Glutamatergic neuron (in vitro differentiated cells): ENCODE data around the gene SUMO3. TPM values are rescaled to one million over a fixed set of nuclear protein-coding genes. Genes with fewer than 3 reads are reported as not detected.

ENCODE experiments used
- DNase-seq: peaks from one replicate; pipeline ENCODE4 v3.0.0; 2022
- H3K27ac Mint-ChIP-seq: one replicate; pipeline ENCODE4 v1.8.0; 2020; ENCODE audit warnings: mild to moderate bottlenecking, mixed read lengths, inconsistent platforms; ENCODE audit not compliant: unreplicated experiment
- H3K27me3 Mint-ChIP-seq: one replicate; pipeline ENCODE4 v1.8.0; 2020; ENCODE audit warnings: mild to moderate bottlenecking, moderate library complexity, mixed read lengths, inconsistent platforms; ENCODE audit not compliant: unreplicated experiment
- H3K36me3 Mint-ChIP-seq: one replicate; pipeline ENCODE4 v1.8.0; 2020; ENCODE audit warnings: mild to moderate bottlenecking, mixed read lengths, inconsistent platforms; ENCODE audit not compliant: unreplicated experiment
- H3K4me1 Mint-ChIP-seq: one replicate; pipeline ENCODE4 v1.8.0; 2020; ENCODE audit warnings: mild to moderate bottlenecking, low read depth, mixed read lengths, inconsistent platforms; ENCODE audit not compliant: unreplicated experiment
- H3K4me3 Mint-ChIP-seq: one replicate; pipeline ENCODE4 v1.8.0; 2020; ENCODE audit warnings: mild to moderate bottlenecking, mixed read lengths, inconsistent platforms; ENCODE audit not compliant: unreplicated experiment
- H3K9me3 Mint-ChIP-seq: one replicate; pipeline ENCODE4 v1.8.0; 2020; ENCODE audit warnings: mild to moderate bottlenecking, moderate library complexity, mixed read lengths, inconsistent platforms; ENCODE audit not compliant: unreplicated experiment
- total RNA-seq: library from RNA; stranded (reverse); fragmentation: NEBNext Ultra II Directional; extraction: Animal tissue kit (Norgen Biotek cat#: 25700); gene quantifications from one replicate; pipeline ENCODE4 v1.2.1, GENCODE V29; 2021; ENCODE audit not compliant: unreplicated experiment
- TF ChIP-seq, protein P1 (sequence below): fragments of 200-600 bp; sonication (generic); IDR thresholded peaks from one replicate; pipeline ENCODE4 v1.5.0; 2021; ENCODE audit not compliant: partially characterized antibody, unreplicated experiment

Gene SUMO3
- total RNA-seq, 1 donor from 2014 or later, result 63.5 TPM

DNA sequence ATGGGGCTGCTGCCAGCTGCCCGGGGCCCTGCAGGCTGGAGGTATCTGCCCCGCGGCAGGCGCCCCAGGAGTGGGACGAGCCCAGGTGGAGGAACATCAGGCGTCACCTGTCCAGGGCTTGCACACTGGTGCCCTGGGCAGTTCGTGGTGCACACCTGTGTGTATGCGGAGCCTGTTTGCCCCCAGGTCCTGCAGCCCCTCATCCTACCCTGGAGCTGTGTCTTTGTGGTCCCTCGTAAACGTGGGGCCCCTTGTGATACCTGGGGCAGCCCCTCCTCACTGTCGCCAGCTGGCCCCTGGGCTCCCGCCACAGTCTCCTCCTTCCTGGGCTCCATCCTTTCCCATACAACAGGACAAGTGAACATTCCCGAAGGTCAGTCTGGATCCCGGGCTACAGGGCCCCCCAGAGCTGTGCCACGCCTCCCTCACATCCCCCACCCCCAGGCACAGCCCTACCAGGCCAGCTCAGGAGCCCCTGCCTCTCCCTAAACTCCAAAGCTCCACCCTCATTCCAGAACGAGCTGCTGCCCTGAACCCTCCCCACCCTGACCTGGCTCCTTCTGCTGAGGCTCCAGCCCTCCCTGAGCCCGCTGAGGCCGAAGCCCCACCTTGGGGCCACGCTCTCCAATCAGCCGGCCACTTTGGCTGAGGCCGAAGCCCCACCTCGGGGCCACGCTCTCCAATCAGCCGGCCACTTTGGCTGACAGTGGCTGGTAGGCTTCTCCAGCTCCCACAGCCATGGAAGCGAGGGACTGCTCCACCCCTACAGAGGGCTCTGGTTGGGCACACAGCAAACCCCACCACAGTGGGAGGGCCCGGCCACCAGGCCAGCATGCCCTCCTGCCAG is 58.9 kb downstream of the SUMO3 start:
- Mint-ChIP-seq H3K27me3 (peaks cover 11% of the 10 kb centered on the region), H3K27ac (no peak overlapping the region)
- DNase-seq, result no peak

GRCh38 chr21:44758141-44758561 is 59.7 kb downstream of the SUMO3 start:
- Mint-ChIP-seq H3K36me3 (peaks cover 21% of the 10 kb centered on the region), H3K4me3 (no peak overlapping the region), H3K9me3 (peaks cover 12% of the 10 kb centered on the region), H3K27me3 (peaks cover 11% of the 10 kb centered on the region), H3K27ac (no peak overlapping the region), H3K4me1 (no peaks in the 10 kb centered on the region)
- TF ChIP-seq, protein P1, sequence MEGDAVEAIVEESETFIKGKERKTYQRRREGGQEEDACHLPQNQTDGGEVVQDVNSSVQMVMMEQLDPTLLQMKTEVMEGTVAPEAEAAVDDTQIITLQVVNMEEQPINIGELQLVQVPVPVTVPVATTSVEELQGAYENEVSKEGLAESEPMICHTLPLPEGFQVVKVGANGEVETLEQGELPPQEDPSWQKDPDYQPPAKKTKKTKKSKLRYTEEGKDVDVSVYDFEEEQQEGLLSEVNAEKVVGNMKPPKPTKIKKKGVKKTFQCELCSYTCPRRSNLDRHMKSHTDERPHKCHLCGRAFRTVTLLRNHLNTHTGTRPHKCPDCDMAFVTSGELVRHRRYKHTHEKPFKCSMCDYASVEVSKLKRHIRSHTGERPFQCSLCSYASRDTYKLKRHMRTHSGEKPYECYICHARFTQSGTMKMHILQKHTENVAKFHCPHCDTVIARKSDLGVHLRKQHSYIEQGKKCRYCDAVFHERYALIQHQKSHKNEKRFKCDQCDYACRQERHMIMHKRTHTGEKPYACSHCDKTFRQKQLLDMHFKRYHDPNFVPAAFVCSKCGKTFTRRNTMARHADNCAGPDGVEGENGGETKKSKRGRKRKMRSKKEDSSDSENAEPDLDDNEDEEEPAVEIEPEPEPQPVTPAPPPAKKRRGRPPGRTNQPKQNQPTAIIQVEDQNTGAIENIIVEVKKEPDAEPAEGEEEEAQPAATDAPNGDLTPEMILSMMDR, result no peak
- DNase-seq, result no peak

More for the DNA sequence above, 58.9 kb downstream of the SUMO3 start:
- TF ChIP-seq, protein P1, result no peak
- H3K4me3 Mint-ChIP-seq, result no peak overlapping the region
- H3K9me3 Mint-ChIP-seq, result peaks cover 10% of the 10 kb centered on the region
- H3K4me1 Mint-ChIP-seq, result no peaks in the 10 kb centered on the region
- peaks cover 17% of the 10 kb centered on the region for H3K36me3 Mint-ChIP-seq

DNA sequence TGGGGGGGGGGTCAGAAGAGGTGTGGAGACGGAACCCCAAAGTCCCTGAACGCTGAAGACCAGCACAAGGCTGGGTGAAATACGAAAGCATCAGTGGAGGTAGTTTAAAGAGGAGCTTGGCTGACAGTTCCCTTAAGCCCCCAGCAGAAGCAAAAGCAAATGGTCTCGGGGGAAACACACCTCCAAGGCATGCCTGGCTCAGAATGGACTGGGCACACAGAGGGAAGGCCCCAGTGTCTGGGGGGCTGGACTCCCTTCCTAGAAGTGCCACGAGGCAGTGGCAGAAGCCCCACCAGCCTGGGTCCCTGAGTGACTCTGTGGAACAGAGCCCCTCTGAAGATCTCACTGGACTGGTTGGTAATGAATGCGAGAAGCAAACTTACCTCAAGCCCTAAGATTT is 60.1 kb downstream of the SUMO3 start:
- no peak for DNase-seq
- H3K36me3 Mint-ChIP-seq, result peaks cover 21% of the 10 kb centered on the region
- peaks cover 11% of the 10 kb centered on the region for H3K9me3 Mint-ChIP-seq
- peaks cover 10% of the 10 kb centered on the region for H3K27me3 Mint-ChIP-seq
- TF ChIP-seq, protein P1, result no peak
- H3K4me3 Mint-ChIP-seq, result no peak overlapping the region
- no peak overlapping the region for H3K27ac Mint-ChIP-seq
- no peaks in the 10 kb centered on the region for H3K4me1 Mint-ChIP-seq

DNA sequence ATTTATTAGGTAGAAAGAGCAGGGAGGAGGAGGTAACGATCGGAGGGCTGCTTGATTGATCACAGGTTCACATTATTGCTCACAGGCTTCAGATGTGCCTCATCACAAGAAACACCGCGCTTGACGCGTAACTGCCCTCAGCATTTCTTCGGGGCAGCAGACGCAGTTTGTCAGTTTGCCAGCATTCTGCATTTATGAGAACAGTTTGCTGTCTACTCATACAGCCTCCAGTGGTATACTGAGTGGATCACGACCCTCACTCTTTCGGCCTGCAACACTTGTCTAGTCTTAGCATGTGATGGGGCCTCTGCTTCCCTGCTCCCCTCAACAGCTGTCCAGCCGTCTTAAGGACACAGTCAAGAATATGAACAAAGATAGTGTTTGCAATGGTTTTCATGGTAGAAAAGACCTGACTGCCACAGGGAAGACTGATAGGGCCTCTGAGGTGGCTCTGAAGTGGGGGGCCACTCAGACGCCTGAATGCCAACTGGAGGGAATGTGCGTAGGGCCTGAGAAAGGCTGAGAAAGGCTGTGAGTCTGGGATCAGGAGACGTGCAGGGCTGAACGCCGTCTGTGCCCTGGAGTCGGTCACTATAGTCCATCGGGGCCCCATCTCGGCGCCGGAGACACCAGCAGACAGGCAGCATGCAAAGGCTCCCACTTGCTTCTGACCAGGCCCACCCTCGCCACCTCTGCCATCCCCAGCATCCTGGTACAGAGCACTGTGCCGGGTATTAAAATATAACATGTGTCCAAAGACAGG is 61.3 kb downstream of the SUMO3 start:
- no peak for DNase-seq
- Mint-ChIP-seq H3K27ac (no peak overlapping the region), H3K27me3 (peaks cover 9% of the 10 kb centered on the region), H3K9me3 (peaks cover 13% of the 10 kb centered on the region), H3K4me3 (no peak overlapping the region), H3K4me1 (no peaks in the 10 kb centered on the region), H3K36me3 (peaks cover 20% of the 10 kb centered on the region)
- TF ChIP-seq, protein P1, result no peak

Other genes with a start within 250 kb of the SUMO3 start
- not detected for gene KRTAP10-4, start 244.3 kb downstream of the SUMO3 start, total RNA-seq
- gene KRTAP10-5, start 237.5 kb downstream of the SUMO3 start, total RNA-seq, result not detected
- not detected for gene KRTAP10-6, start 225.6 kb downstream of the SUMO3 start, total RNA-seq
- gene KRTAP10-7, start 217.5 kb downstream of the SUMO3 start, total RNA-seq, result not detected
- not detected for gene KRTAP10-8, start 206.0 kb downstream of the SUMO3 start, total RNA-seq
- not detected for gene KRTAP10-9, start 191.0 kb downstream of the SUMO3 start, total RNA-seq
- gene KRTAP10-10, start 180.7 kb downstream of the SUMO3 start, total RNA-seq, result not detected
- not detected for gene KRTAP10-11, start 171.6 kb downstream of the SUMO3 start, total RNA-seq
- not detected for gene KRTAP12-4, start 163.4 kb downstream of the SUMO3 start, total RNA-seq
- not detected for gene KRTAP12-3, start 160.1 kb downstream of the SUMO3 start, total RNA-seq
- not detected for gene KRTAP12-2, start 151.1 kb downstream of the SUMO3 start, total RNA-seq
- not detected for gene KRTAP12-1, start 135.9 kb downstream of the SUMO3 start, total RNA-seq
- not detected for gene KRTAP10-12, start 120.9 kb downstream of the SUMO3 start, total RNA-seq
- not detected for gene TSPEAR, start 106.5 kb downstream of the SUMO3 start, total RNA-seq
- gene UBE2G2, start 16.2 kb downstream of the SUMO3 start, total RNA-seq, result 77.7 TPM
- 249 TPM for gene PTTG1IP, start 55.6 kb upstream of the SUMO3 start, total RNA-seq
- gene ITGB2, start 102.8 kb upstream of the SUMO3 start, total RNA-seq, result 0.91 TPM
- 30.7 TPM for gene SLX9, start 122.0 kb upstream of the SUMO3 start, total RNA-seq